Measurements from ENCODE around the gene STUB1. TPM values are rescaled to one million over a fixed set of nuclear protein-coding genes. Genes with fewer than 3 reads are reported as not detected.

Gene STUB1
- total and polyA plus RNA-seq, 12 donors, result 92.7 to 165 (median 116) TPM

DNA sequence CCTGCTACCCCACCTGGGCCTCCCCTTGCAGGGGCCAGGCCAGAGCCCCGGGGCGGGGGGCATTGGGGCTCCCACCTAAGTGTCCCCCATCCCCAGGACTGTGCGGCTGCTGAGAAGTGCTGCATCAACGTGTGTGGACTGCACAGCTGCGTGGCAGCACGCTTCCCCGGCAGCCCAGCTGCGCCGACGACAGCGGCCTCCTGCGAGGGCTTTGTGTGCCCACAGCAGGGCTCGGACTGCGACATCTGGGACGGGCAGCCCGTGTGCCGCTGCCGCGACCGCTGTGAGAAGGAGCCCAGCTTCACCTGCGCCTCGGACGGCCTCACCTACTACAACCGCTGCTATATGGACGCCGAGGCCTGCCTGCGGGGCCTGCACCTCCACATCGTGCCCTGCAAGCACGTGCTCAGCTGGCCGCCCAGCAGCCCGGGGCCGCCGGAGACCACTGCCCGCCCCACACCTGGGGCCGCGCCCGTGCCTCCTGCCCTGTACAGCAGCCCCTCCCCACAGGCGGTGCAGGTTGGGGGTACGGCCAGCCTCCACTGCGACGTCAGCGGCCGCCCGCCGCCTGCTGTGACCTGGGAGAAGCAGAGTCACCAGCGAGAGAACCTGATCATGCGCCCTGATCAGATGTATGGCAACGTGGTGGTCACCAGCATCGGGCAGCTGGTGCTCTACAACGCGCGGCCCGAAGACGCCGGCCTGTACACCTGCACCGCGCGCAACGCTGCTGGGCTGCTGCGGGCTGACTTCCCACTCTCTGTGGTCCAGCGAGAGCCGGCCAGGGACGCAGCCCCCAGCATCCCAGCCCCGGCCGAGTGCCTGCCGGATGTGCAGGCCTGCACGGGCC lies 47.5 kb upstream of the STUB1 start:
- Histone ChIP-seq H3K27me3 (no peaks in the 10 kb centered on the region), H3K9me3 (no peaks in the 10 kb centered on the region), H3K27ac (no peak overlapping the region), H3K4me3 (no peak overlapping the region), H3K36me3 (peaks cover 0 to 35% (median 6%) of the 10 kb centered on the region in 9 donors), H3K4me1 (peaks cover 24 to 46% (median 41%) of the 10 kb centered on the region in 9 donors)
- TF ChIP-seq CTCF (IDR thresholded peaks at IDR 0.05), result no peak
- no peak for ATAC-seq
- intact Hi-C loops (cut with DNase I), result loop anchor here in 1 of 10 donors (5.0 kb wide), 1 partner anchor 40 kb away; the partner anchor contains the start of gene RAB40C
- WGBS, 2 donors, result 94 to 96% methylated on average over 67 of the region's 67 CpGs
- no peak for DNase-seq

- intact Hi-C loops (cut with DNase I), result loop anchor here in 1 of 10 donors (5.0 kb wide), 1 partner anchor 41 kb away; the partner anchor contains the start of gene RAB40C
These were observed 46.7 kb upstream of the STUB1 start for GRCh38 chr16:633336-634050.

GRCh38 chr16:634051-634670 lies 46.0 kb upstream of the STUB1 start:
- Histone ChIP-seq H3K9me3 (no peaks in the 10 kb centered on the region), H3K27ac (no peak overlapping the region), H3K36me3 (peaks cover 0 to 21% (median 0%) of the 10 kb centered on the region in 9 donors), H3K27me3 (no peaks in the 10 kb centered on the region), H3K4me1 (peaks cover 24 to 55% (median 47%) of the 10 kb centered on the region in 9 donors), H3K4me3 (no peak overlapping the region)
- 92 to 95% methylated on average over 21 to 22 of the region's 22 CpGs for WGBS, 2 donors
- intact Hi-C loops (cut with DNase I), result loop anchor here in 1 of 10 donors (5.0 kb wide), 1 partner anchor 42 kb away; the partner anchor contains the start of gene RAB40C
- TF ChIP-seq CTCF (IDR thresholded peaks at IDR 0.05), result no peak
- peak in 1 of 2 donors; percentile 17 for DNase-seq
- no peak for ATAC-seq

More at GRCh38 chr16:633336-634050, 46.7 kb upstream of the STUB1 start:
- WGBS, 2 donors, result 97% methylated on average over 71 to 74 of the region's 74 CpGs
- Histone ChIP-seq H3K27ac (no peak overlapping the region), H3K9me3 (no peaks in the 10 kb centered on the region), H3K4me1 (peaks cover 24 to 52% (median 47%) of the 10 kb centered on the region in 9 donors), H3K27me3 (no peaks in the 10 kb centered on the region), H3K4me3 (no peak overlapping the region), H3K36me3 (peaks cover 0 to 27% (median 0%) of the 10 kb centered on the region in 9 donors)
- TF ChIP-seq CTCF (IDR thresholded peaks at IDR 0.05), result no peak
- ATAC-seq (no peak), DNase-seq (no peak)

DNA sequence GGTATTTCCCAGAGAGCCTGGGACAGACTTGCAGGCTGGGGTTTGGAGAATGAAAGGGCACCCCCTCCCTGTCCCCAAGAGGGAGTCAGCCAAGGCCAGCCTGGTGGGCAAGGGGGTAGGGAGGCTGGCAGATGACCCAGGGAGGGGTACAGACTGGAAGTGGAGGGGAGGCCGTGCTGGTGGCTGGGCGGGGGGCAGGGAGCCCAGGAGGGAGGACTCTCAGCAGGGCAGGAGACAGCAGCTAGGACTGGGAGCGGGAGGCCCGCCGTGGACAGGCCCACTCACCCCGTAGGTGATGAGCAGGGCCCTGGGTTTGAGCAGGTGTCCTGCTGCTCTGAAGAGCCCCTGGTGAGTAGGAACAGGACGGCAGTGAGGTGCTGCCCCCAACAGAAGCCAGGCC lies 45.2 kb upstream of the STUB1 start:
- no peak for ATAC-seq
- no peaks in the 10 kb centered on the region for H3K9me3 ChIP-seq
- intact Hi-C loops (cut with DNase I), result loop anchor here in 2 of 10 donors (5.0 kb wide), 1 partner anchor 43 kb away; the partner anchor contains the start of gene RAB40C (in 2 of the 2)
- no peak for TF ChIP-seq CTCF (IDR thresholded peaks at IDR 0.05)
- H3K4me1 ChIP-seq, result peaks cover 20 to 46% (median 39%) of the 10 kb centered on the region in 9 donors
- peak overlapping the region in 9 of 10 donors; percentile 70 to 93 (median 87) for H3K4me3 ChIP-seq
- peaks cover 0 to 21% (median 0%) of the 10 kb centered on the region in 9 donors for H3K36me3 ChIP-seq
- no peak overlapping the region for H3K27ac ChIP-seq
- 91 to 94% methylated on average over 7 of the region's 7 CpGs for WGBS, 2 donors
- DNase-seq, result peak; percentile 6 to 23
- no peaks in the 10 kb centered on the region for H3K27me3 ChIP-seq
